Ectodermal cell (in vitro differentiated cells): ENCODE measurements around the gene POM121L12.

Experiments
- H3K27ac ChIP-seq: 2 replicates; pipeline ENCODE4 v1.7.0; 2013; ENCODE audit warnings: mild to moderate bottlenecking, low read depth, low read length; ENCODE audit not compliant: insufficient read depth, poor library complexity, severe bottlenecking
- H3K27me3 ChIP-seq: 2 replicates; pipeline ENCODE4 v1.7.0; 2013; ENCODE audit warnings: mild to moderate bottlenecking, low read length; ENCODE audit not compliant: insufficient read depth, control insufficient read depth, poor library complexity, severe bottlenecking
- H3K36me3 ChIP-seq: one replicate; pipeline ENCODE4 v1.7.0; 2013; ENCODE audit warnings: low read length; ENCODE audit not compliant: control insufficient read depth, insufficient read depth
- H3K4me1 ChIP-seq: one replicate; pipeline ENCODE4 v1.7.0; 2013; ENCODE audit warnings: low read length; ENCODE audit not compliant: control insufficient read depth, insufficient read depth
- H3K4me3 ChIP-seq: 2 replicates; pipeline ENCODE4 v1.7.0; 2013; ENCODE audit warnings: low read depth, low read length, control low read depth; ENCODE audit not compliant: insufficient read depth
- H3K9me3 ChIP-seq: 2 replicates; pipeline ENCODE4 v1.7.0; 2013; ENCODE audit warnings: mild to moderate bottlenecking, low read length, moderate library complexity; ENCODE audit not compliant: control insufficient read depth
- WGBS, 2 experiments: methylation state at CpG; one replicate each; pipeline ENCODE4 v1.1.7; 2013; ENCODE audit warnings: missing lambda C conversion rate in 2 of 2; 5-methylcytosine and 5-hydroxymethylcytosine counted together

The POM121L12 gene

GRCh38 chr7:53048638-53049037 lies 13.2 kb downstream of the POM121L12 start:
- Histone ChIP-seq H3K27ac (no peak overlapping the region), H3K27me3 (no peaks in the 10 kb centered on the region), H3K4me3 (no peak overlapping the region), H3K36me3 (no peaks in the 10 kb centered on the region), H3K4me1 (no peaks in the 10 kb centered on the region), H3K9me3 (no peaks in the 10 kb centered on the region)
- WGBS, 2 experiments, result 39 to 59% methylated on average over 1 of the region's 2 CpGs

DNA sequence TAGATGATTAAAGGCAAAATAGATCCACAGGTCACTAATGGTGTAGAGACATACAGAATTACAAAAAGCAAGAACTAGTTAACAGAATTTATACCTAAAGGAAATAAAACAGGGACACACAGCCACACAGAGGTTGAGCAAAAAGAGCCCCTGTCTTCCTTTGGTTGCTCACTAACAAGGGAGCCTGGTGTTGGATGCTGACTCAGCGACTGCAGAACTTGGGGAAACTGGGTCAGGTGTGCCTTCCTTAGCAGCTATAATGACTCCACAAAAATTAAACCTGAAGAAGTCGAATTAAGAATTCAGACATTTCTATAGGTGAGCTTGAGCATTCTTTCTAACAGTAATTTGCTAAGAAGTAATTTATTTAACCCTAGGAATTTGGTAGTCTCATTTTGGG lies 15.0 kb downstream of the POM121L12 start:
- Histone ChIP-seq H3K4me1 (no peaks in the 10 kb centered on the region), H3K27ac (no peak overlapping the region), H3K36me3 (no peaks in the 10 kb centered on the region), H3K4me3 (no peak overlapping the region), H3K27me3 (no peaks in the 10 kb centered on the region), H3K9me3 (no peaks in the 10 kb centered on the region)
- WGBS, 2 experiments, result 87 to 89% methylated on average over 1 to 2 of the region's 2 CpGs

- H3K36me3 ChIP-seq, result no peaks in the 10 kb centered on the region
- H3K9me3 ChIP-seq, result no peaks in the 10 kb centered on the region
- no peak overlapping the region for H3K4me3 ChIP-seq
- no peaks in the 10 kb centered on the region for H3K27me3 ChIP-seq
- no peak overlapping the region for H3K27ac ChIP-seq
- WGBS, 2 experiments, result 88 to 96% methylated on average over 2 of the region's 2 CpGs
- no peaks in the 10 kb centered on the region for H3K4me1 ChIP-seq
Measured at GRCh38 chr7:53059591-53059990, 24.2 kb downstream of the POM121L12 start.

DNA sequence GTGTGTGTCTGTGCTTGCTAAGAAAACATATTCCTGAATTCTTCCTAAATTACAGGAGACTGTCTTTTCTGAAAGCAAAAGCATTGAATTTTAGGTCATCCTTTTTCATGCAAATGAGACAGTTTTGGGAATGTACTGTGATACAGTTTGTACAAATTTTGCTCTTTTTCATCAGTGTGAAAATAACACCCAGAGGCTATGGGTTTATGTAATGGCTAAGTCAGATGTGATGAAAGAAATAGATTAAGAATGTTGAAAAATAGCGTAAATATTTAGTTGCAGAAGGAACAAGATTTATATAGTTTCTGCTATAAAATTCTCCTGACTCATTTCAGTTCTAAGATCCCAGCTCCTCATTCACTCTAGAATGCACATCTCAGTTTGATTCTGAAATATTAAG lies 24.6 kb downstream of the POM121L12 start:
- H3K9me3 ChIP-seq, result no peaks in the 10 kb centered on the region
- no peaks in the 10 kb centered on the region for H3K27me3 ChIP-seq
- H3K27ac ChIP-seq, result no peak overlapping the region
- no peaks in the 10 kb centered on the region for H3K36me3 ChIP-seq
- H3K4me1 ChIP-seq, result no peaks in the 10 kb centered on the region
- WGBS, 2 experiments, result 88 to 100% methylated on average over 1 of the region's 1 CpG
- no peak overlapping the region for H3K4me3 ChIP-seq

GRCh38 chr7:53062796-53063195 lies 27.4 kb downstream of the POM121L12 start:
- no peaks in the 10 kb centered on the region for H3K9me3 ChIP-seq
- H3K4me3 ChIP-seq, result no peak overlapping the region
- no peaks in the 10 kb centered on the region for H3K4me1 ChIP-seq
- no peaks in the 10 kb centered on the region for H3K27me3 ChIP-seq
- H3K27ac ChIP-seq, result no peak overlapping the region
- H3K36me3 ChIP-seq, result no peaks in the 10 kb centered on the region

- H3K27me3 ChIP-seq, result no peaks in the 10 kb centered on the region
- no peak overlapping the region for H3K4me3 ChIP-seq
- WGBS, 2 experiments, result 94 to 100% methylated on average over 2 of the region's 2 CpGs
- H3K27ac ChIP-seq, result no peak overlapping the region
- H3K4me1 ChIP-seq, result no peaks in the 10 kb centered on the region
- H3K36me3 ChIP-seq, result no peaks in the 10 kb centered on the region
- no peaks in the 10 kb centered on the region for H3K9me3 ChIP-seq
Measured at GRCh38 chr7:53068673-53069072, 33.2 kb downstream of the POM121L12 start.

- Histone ChIP-seq H3K4me3 (no peak overlapping the region), H3K27ac (no peak overlapping the region), H3K4me1 (no peaks in the 10 kb centered on the region), H3K27me3 (no peaks in the 10 kb centered on the region), H3K36me3 (no peaks in the 10 kb centered on the region), H3K9me3 (no peaks in the 10 kb centered on the region)
- WGBS, 2 experiments, result 88 to 92% methylated on average over 2 of the region's 2 CpGs
Measured at GRCh38 chr7:53070883-53071282, 35.5 kb downstream of the POM121L12 start.
